GM11168 (cell line): ENCODE measurements around the gene FCER1G.

ENCODE experiments used
- in situ Hi-C: fragments of 300-500 bp; cut with MboI; formaldehyde crosslinking; loops from one replicate; pipeline ENCODE4 v1.12.0; 2022; ENCODE audit warnings: low sequenced_read_pairs; ENCODE audit not compliant: unreplicated experiment

The FCER1G gene

DNA sequence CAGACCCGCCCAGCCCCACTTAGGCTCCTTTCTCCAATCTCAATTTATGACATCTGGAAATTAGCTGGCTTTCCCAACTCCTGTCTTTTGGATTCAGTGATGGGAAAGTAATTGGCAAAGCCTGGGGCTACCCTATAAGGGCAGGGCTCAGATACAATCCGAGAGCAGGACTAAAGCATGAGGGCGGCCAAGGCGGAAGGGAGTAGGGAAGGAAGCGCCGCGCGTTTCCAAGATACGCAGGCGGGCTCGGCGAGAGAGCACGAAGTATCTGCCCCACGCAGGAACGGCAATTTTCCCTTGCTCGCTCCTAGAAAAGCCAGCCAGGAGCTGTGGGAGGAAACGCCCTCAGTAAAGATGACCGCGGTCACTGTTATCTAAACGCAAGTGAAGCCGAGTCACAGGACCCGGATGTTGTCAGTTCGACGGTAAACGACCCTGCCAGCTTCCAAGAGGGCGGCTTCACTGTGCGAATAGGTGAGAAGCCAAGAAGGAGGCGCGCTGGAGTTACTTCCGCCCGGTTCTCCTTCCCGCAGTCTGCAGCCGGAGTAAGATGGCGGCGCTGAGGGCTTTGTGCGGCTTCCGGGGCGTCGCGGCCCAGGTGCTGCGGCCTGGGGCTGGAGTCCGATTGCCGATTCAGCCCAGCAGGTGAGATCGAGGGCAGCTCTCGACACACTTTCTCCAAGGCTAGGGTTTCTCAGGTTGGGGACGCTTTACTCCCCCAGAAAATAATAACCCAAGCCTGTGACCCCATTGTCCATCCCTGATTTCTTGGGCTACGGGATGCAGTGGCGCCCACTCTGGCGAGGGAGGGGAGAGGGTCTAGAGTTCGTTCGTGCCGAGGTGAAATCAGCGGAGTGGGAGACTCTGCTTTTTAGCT is 13.0 kb upstream of the FCER1G start, which contains the start of gene NDUFS2:
NDUFS2 (plus strand) TSS at position 532 of the 877 bp plus-strand sequence; CDS start at position 551, 19 bp downstream.
- in situ Hi-C loops: no loop called here

DNA sequence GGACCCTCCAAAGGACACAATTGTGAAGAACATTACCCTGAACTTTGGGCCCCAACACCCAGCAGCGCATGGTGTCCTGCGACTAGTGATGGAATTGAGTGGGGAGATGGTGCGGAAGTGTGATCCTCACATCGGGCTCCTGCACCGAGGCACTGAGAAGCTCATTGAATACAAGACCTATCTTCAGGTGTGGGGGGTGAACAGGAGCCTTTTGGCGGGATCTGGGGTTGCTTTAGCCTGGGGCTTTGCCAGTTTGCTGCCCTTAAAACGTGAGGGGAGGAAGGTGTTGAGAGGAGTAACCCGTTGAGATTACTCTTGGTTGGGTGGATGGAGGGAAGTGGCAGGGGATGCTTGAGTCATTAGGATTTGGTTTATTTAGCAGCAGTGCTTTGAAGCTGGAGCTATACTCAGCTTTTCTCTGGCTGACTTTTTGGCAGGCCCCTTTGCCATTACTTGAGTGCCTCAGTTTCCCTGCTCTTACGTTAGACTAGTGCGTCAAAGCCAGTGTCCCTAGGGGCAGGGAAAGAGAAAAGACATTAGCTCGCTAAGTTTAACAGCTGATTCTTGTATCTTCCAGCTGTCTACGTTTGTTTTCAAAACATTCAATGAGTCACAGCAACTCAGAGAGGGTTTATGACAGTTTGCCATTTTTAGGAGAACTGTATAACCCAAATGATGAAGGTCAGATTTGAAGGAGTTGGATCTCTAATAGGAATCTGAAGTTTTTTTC is 8.5 kb upstream of the FCER1G start:
- in situ Hi-C loops: no loop called here

DNA sequence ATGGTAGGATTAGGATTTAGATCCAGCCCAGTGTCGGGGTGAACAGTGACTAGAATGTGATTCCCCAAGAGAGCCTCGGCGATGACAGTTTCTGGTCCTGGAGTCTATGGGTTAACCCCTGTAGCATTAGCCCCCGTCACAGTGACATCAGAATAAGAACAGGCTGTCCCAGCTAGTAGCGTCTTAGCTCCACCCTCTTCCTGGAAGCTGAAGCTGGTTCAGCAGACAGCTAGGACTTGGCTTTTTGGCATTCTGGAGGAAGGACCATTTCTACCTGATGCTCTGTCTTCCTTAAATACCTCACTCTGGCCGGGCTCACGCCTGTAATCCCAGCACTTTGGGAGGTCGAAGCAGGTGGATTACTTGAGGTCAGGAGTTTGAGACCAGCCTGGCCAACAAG is 7.9 kb upstream of the FCER1G start:
- in situ Hi-C loops: no loop called here

DNA sequence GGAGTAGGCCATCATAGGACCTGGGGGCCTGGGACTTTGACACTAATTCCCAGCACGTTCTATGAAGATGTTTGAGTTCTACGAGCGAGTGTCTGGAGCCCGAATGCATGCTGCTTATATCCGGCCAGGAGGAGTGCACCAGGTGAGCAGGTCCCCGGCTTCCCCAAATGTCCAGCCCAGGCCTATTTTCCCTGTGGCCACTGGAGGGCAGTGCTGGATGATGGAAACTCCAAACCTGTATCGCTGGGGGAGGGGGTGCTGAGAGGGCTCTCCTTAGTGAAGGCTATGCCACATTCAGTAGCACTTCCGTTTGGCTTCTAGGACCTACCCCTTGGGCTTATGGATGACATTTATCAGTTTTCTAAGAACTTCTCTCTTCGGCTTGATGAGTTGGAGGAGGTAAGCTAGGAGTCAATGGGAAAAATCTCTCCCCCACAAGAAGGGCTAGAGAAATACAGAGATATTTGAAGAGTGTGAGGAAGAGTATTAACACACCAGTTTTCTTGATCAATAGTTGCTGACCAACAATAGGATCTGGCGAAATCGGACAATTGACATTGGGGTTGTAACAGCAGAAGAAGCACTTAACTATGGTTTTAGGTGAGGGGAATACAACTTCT is 5.2 kb upstream of the FCER1G start:
- in situ Hi-C loops: no loop called here

DNA sequence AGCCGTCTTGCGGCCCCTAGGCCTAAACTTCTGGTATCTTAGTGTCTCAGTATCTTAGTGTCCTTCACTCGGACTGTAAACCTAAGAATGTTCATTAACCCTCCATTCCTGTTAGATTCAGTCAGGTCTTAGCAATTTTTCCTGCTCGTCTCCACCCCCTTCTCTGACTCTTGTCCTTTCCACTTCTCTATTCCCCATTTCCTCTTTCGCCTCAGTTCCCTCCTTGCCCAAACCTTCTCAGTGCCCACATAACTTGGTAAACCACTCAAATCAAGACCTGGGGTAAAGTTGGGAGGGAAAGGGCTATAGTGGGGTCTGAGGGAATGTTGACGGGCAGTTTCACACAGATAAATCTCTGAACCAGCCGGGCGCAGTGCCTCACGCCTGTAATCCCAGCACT is 726 bp upstream of the FCER1G start:
- in situ Hi-C loops: no loop called here

DNA sequence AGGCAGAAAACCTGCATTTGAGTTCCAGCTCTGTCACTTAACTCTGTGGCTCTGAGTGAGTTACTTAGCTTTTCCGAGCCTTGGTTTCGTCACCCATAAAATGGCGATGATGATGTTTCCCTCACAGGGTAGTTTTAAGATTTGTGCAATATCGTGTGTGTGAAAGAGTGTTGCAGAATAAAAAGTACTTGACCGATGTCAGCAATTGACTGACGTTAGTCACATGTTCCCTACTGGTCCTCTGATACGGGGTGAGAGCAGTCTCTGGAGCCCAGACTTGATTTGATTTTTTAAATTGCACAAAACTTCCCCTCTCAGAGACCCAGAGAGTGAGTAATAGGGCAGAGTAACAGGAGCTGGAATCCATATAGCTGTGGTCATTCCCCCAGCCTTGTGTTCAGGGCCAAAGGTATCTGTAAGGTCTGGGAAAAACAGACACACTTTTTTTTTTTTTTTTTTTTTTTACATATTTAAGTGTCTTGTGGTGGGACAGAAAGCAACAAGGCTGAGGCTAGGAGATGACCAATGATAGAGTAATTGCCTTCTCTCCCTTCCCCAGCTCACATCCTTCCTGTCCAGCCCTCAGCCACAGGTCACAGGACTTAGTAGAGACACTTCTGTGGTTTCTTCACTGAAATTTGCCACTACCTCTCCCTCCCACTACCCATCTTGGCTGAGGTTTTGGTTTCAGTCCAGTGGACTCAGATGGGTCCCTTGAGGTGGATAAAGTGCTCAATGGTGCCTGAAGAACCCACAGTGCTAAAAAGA is 2.0 kb downstream of the FCER1G start:
- in situ Hi-C loops: no loop called here

DNA sequence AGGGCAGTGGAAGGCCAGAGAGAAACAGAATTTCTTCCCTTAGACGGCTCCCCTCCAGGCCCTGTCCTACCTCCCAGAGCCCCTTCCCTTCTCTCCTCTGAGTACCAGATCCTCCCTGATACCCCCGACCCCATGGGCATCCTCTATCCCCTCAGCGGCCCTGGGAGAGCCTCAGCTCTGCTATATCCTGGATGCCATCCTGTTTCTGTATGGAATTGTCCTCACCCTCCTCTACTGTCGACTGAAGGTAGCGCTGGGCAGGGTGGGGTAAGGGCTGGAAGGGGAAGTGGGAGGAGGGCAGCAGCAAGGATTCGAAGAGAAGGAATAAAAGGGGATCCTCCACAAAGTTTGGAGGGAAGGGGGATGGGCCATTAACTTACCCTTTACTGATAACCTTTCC is 2.7 kb downstream of the FCER1G start:
- in situ Hi-C loops: no loop called here

DNA sequence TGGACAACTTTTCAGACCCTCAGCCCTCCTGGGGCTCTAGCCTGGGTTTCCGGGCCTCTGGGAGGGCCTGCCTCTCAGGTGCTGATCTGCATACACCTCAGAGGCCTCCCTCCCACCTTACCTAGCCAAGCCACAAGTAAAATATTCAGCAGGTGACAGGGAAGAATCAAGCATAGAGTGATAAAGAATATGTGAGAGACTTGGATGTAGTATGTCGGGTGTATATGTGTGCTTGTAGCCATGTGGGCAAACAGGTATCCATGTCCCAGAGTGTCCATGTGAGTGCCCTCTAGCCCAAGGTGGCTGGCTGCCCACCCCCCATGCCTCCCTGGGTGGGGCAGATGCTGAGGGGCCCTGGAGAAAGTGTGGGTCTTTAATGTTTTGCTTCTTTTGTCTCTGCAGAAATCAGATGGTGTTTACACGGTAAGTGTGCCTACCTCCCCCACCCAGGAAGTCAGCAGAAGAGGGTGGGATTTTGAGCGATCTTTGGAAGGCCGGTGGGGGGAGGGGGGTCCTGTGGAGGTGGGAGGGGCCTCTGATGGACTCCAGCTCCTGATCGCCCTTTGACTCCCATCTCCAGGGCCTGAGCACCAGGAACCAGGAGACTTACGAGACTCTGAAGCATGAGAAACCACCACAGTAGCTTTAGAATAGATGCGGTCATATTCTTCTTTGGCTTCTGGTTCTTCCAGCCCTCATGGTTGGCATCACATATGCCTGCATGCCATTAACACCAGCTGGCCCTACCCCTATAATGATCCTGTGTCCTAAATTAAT is 3.4 kb downstream of the FCER1G start:
- in situ Hi-C loops: no loop called here

DNA sequence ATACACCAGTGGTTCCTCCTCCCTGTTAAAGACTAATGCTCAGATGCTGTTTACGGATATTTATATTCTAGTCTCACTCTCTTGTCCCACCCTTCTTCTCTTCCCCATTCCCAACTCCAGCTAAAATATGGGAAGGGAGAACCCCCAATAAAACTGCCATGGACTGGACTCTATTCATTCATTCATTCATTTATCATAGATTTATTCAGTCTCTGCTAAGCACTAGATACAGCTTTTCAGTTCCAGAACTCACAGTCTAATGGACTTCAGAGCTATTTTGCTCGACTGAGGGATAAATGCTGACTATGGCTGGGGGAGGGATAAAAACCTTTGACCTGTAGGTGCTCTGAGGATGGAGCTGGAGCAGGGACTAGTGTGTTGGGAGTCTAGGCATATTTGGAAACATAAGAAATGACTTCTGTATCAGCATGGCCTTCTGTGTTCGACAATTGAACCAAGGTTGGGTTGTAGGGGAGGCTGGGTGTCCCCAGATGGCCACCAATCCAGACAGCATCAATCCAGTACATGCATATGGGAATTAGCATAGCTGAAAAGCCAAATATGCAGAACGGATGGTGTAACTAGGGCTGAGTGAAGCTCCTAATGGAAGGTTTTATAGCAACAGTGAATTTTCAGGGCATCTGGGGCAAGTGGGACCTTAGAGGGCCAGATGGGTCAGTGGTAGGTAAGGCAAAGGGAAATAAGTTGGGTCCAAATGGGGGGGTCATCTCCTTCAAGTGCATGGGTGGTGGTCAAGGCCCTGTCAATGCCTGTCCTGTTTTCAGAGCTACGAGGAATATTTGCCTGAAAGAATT is 4.2 kb downstream of the FCER1G start:
- in situ Hi-C loops: no loop called here

DNA sequence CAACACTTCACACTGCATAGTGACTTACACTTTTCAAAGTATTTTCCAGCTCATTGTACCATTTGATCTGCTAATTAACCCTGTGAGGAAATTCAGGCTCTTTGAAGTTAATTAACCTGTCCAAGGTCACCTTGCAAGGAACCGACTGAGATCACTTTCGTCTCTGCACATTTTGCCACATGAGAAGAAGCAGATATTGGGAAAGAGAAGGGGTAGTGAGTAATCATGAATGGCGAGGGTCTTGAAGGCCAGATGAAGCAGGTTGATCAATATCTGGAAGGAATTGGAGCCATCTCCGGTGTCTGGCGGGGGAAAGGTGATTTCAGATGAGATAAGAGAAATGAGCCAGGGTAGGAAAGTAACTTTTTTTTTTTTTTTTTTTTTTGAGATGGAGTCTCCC is 4.9 kb downstream of the FCER1G start:
- in situ Hi-C loops: loop anchor here (10.0 kb wide), 1 partner anchor 155 kb away; no protein-coding TSS in a partner anchor

DNA sequence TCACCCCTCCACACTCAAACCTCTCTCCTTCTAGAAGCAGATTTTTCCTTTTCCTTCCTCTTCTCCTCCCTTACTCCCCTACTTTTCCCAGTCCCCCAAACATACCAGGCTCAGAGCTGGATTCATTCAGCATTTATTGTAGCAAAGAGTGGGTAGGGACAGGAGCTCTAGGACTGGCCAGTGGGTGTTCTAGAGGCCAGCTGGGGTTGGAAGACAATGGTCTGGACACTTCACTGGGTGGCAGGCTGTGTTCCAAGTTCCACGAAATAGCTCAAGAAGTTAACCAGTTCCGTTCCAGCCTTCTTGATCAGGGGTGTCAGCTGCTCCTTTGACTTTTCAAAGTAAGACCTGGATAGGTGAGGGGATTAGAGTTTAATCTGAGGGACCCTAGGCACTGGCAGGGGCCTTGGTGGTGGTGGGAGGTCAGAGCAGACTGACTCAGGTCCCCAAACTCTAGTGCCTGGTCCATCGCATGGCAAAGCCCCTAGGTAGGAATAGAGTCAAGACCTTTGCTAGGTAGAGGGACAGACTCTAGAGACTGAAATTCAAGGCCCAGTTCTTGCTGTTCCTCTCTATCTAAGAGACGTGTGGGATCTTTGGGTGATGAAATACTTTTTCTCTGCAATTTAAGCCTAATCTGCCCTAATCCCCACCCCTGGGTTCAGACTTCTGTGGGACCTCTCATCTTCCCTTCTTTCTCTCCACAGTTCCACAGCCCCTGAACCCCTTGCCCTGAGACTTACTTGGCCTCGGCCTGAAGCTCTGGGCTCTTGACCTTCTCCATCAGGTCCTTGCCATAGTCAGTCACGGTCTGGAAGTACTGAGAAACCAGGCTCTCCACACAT is 7.3 kb downstream of the FCER1G start:
- in situ Hi-C loops: loop anchor here (10.0 kb wide), 1 partner anchor 152 kb away; no protein-coding TSS in a partner anchor

DNA sequence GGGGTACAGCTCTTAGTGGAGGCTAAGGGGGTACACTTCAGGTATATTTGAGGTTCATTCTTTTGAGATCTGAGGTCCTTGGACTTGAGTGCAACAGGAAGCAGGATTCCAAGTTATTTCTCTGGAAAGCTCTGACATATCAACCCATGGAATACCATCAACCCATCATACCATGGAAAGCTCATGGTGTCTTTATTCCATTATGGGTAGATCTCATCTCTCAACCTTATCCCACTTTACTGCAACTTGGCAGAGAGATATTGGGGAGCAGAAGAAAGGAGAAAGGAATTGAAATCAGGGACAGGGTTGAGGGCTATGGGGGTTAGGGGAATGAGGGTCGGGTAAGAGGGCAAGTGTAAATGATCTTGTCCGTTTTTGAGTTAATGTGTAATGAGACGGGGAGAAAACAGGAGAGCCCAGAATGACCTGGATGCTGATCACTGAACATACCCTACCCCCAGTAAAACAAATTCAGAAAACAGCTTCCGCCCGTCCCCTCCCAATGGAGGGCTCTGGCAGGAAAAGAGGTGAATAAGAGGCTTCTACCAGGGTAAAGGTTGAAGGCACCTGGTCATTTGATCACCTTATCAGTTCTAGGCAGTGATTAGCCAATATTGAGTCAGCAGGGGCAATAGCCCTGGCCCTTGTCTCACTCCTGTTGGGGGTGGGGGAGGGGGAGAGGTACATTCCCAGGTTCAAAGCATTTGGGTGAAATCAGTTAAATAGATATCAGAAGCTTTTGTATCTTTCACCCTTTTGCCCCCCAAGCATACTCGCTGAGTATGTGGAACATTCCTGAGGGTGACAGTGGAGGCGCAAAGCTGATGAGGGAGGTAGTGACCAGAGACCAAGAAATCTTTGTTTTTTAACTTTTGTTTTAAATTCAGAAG is 9.0 kb downstream of the FCER1G start:
- in situ Hi-C loops: loop anchor here (10.0 kb wide), 1 partner anchor 151 kb away; no protein-coding TSS in a partner anchor

DNA sequence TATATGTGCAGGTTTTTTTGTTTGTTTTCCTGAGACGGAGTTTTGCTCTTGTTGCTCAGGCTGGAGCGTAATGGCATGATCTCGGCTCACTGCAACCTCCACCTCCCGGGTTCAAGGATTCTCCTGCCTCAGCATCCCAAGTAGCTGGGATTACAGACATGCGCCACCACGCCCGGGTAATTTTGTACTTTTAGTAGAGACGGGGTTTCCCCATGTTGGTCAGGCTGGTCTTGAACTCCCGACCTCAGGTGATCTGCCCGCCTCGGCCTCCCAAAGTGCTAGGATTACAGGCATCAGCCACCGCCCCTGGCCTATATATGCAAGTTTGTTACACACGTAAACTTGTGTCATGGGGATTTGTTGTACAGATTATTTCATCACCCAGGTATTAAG is 9.6 kb downstream of the FCER1G start:
- in situ Hi-C loops: loop anchor here (5.0 to 10.0 kb wide), 2 partner anchors 68 to 150 kb away; no protein-coding TSS in a partner anchor

DNA sequence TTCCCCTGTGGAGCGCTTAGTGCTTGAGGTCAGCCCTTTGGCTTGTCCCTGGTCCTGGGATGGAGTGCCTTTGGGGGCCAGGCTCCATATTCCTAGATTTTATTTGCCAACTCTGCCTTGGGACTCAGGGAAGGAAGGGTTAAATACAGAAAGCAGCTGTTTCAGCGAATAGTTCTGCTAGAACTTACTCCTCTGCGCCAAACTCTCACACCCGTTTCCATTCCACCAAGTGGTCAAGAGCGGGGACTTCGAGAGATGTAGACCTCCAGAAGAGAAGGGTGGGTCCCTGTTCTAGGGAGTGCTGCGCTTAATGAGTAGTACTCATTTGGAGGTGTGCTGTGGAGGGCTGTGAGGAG is 10.1 kb downstream of the FCER1G start:
- in situ Hi-C loops: loop anchor here (5.0 to 10.0 kb wide), 2 partner anchors 67 to 150 kb away; no protein-coding TSS in a partner anchor

DNA sequence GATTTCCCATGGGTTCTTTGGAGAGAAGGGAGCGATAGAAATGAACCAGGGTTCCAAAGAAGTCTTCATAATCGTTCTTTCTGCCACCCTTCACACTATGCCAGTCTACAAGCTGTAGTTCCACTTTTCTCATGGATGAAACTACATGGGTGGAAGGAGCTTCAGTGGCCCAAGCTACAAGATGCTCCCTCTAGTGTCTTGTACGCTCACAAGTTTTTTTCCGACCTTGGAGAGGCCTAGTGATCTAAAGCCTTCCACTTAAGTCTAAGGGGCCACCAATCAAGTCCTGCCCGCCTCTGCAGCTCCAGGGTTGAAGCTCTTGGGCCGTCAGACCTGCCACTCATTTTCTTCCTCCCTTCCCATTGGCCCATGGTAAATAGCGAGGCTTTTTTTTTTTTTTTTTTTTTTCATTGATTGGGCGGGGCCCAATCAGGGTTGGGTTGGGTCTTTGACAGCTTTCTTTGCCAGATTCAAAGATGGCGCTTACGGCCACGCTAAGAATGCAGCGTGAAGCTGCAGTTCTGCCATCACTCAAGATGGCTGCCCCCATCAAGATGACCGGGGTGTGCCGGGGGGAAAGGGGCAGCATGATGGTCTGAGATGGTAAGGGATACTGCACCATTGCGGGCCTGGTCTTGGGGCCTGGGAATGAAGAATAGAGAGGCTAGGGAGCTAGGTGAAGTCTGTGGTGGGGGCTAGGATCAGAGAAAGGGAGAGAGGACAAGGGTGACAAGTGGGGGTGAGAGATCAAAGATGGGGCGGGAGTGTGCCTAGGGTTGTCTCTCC is 10.6 kb downstream of the FCER1G start, which contains the start of gene TOMM40L:
TOMM40L (plus strand) TSS at position 527 of the 786 bp plus-strand sequence. CDS start 430 bp downstream, outside the sequence.
- in situ Hi-C loops: loop anchor here (5.0 to 10.0 kb wide), 2 partner anchors 67 to 149 kb away; no protein-coding TSS in a partner anchor
